IMR-90 (cell line): ENCODE data around the gene CAMTA1. TPM values are rescaled to one million over a fixed set of nuclear protein-coding genes. Genes with fewer than 3 reads are reported as not detected.
A peak's percentile ranks its signal among the peaks of the same experiment; 100 is the strongest.

Source experiments
- ATAC-seq: fragments of 200-7000 bp; cut with Tn5 transposase; 2 replicates; pipeline ENCODE4 v1.9.1; 2020; ENCODE audit warnings: low read depth, mild to moderate bottlenecking, moderate library complexity
- BruUV-seq: library from RNA; stranded (reverse); fragments of 400-500 nt; replicated peaks from 2 replicates; lab custom pipeline; 2021; lab: Mats Ljungman, UMichigan
- CTCF ChIA-PET: fragments of 300-600 bp; formaldehyde crosslinking; extraction: SDS; loops from one replicate; lab custom pipeline; 2021; ENCODE audit warnings: antibody characterized with exemption; lab: Yijun Ruan, JAX
- POLR2A ChIA-PET: fragments of 300-600 bp; sonication (Branson Sonifier 250); formaldehyde crosslinking; loops from one replicate; lab custom pipeline; 2022; ENCODE audit warnings: antibody characterized with exemption; ENCODE audit not compliant: unreplicated experiment; lab: Charles Lee
- DNase-seq: peaks from one replicate; pipeline ENCODE4 v3.0.0; 2013
- H2AFZ ChIP-seq: replicated peaks from 2 replicates; pipeline ENCODE3; 2013; ENCODE audit warnings: low read length, mild to moderate bottlenecking; ENCODE audit not compliant: poor library complexity
- H2AK5ac ChIP-seq: 2 replicates; pipeline ENCODE4 v1.6.1; 2013; ENCODE audit warnings: low read depth, low read length, inconsistent platforms
- H2AK9ac ChIP-seq: replicated peaks from 2 replicates; pipeline ENCODE3; 2013; ENCODE audit warnings: mild to moderate bottlenecking, low read depth, low read length, moderate library complexity; ENCODE audit not compliant: poor library complexity
- H2BK120ac ChIP-seq: 2 replicates; pipeline ENCODE4 v1.6.1; 2013; ENCODE audit warnings: low read depth, low read length, inconsistent platforms
- H2BK15ac ChIP-seq: 3 replicates; pipeline ENCODE4 v1.6.1; 2013; ENCODE audit warnings: low read depth, low read length, inconsistent platforms
- H2BK20ac ChIP-seq: 2 replicates; pipeline ENCODE4 v1.6.1; 2013; ENCODE audit warnings: low read depth, mild to moderate bottlenecking, inconsistent platforms, low read length, moderate library complexity
- H2BK5ac ChIP-seq: 2 replicates; pipeline ENCODE4 v1.6.1; 2013; ENCODE audit warnings: mild to moderate bottlenecking, low read depth, low read length, inconsistent platforms; ENCODE audit not compliant: poor library complexity, severe bottlenecking
- H3K14ac ChIP-seq: replicated peaks from 2 replicates; pipeline ENCODE4 v1.6.1; 2013; ENCODE audit warnings: low read depth, low read length, inconsistent platforms
- H3K18ac ChIP-seq: 2 replicates; pipeline ENCODE4 v1.6.1; 2013; ENCODE audit warnings: low read depth, low read length, control low read depth
- H3K23ac ChIP-seq: 2 replicates; pipeline ENCODE4 v1.6.1; 2013; ENCODE audit warnings: low read depth, low read length, inconsistent platforms
- H3K27ac ChIP-seq: 2 replicates; pipeline ENCODE4 v1.5.1; 2013; ENCODE audit warnings: mild to moderate bottlenecking, control low read depth, low read length; ENCODE audit not compliant: insufficient read depth
- H3K27me3 ChIP-seq: 2 replicates; pipeline ENCODE4 v1.6.1; 2013; ENCODE audit warnings: low read length; ENCODE audit not compliant: control insufficient read depth, insufficient read depth
- H3K36me3 ChIP-seq: 2 replicates; pipeline ENCODE4 v1.6.1; 2013; ENCODE audit warnings: low read length, mixed read lengths; ENCODE audit not compliant: control insufficient read depth, insufficient read depth
- H3K4ac ChIP-seq: 2 replicates; pipeline ENCODE4 v1.6.1; 2013; ENCODE audit warnings: low read depth, low read length, inconsistent platforms
- H3K4me1 ChIP-seq: 2 replicates; pipeline ENCODE4 v1.6.1; 2013; ENCODE audit warnings: low read length, mixed read lengths; ENCODE audit not compliant: control insufficient read depth, insufficient read depth
- H3K4me2 ChIP-seq: 2 replicates; pipeline ENCODE4 v1.6.1; 2013; ENCODE audit warnings: low read depth, mild to moderate bottlenecking, control low read depth, low read length, moderate library complexity
- H3K4me3 ChIP-seq: 2 replicates; pipeline ENCODE4 v1.5.1; 2013; ENCODE audit warnings: low read depth, mild to moderate bottlenecking, control low read depth, low read length, moderate library complexity; ENCODE audit not compliant: insufficient read depth
- H3K56ac ChIP-seq: 2 replicates; pipeline ENCODE4 v1.6.1; 2013; ENCODE audit warnings: low read length, inconsistent platforms; ENCODE audit not compliant: insufficient read depth; ENCODE audit errors: extremely low read depth
- H3K79me1 ChIP-seq, 2 experiments: 2 replicates each; pipeline ENCODE4 v1.6.1; 2013; ENCODE audit warnings: low read length in 2 of 2, inconsistent platforms in 1 of 2, low read depth in 1 of 2
- H3K9ac ChIP-seq: 2 replicates; pipeline ENCODE4 v1.6.1; 2013; ENCODE audit warnings: low read depth, low read length, control low read depth
- H3K9me1 ChIP-seq: 2 replicates; pipeline ENCODE4 v1.6.1; 2013; ENCODE audit warnings: low read length, inconsistent platforms; ENCODE audit not compliant: insufficient read depth
- H3K9me3 ChIP-seq: 2 replicates; pipeline ENCODE4 v1.6.1; 2013; ENCODE audit warnings: low read length; ENCODE audit not compliant: control insufficient read depth, insufficient read depth
- H4K20me1 ChIP-seq: 2 replicates; pipeline ENCODE4 v1.6.1; 2013; ENCODE audit warnings: low read length, inconsistent platforms; ENCODE audit not compliant: insufficient read depth
- H4K5ac ChIP-seq: 2 replicates; pipeline ENCODE4 v1.6.1; 2013; ENCODE audit warnings: mild to moderate bottlenecking, low read depth, low read length, control low read depth
- H4K8ac ChIP-seq, 2 experiments: 2 replicates each; pipeline ENCODE4 v1.6.1; 2013; ENCODE audit warnings: low read depth in 2 of 2, low read length in 2 of 2, control low read depth in 1 of 2, inconsistent platforms in 1 of 2
- H4K91ac ChIP-seq: 2 replicates; pipeline ENCODE4 v1.6.1; 2013; ENCODE audit warnings: low read depth, low read length, inconsistent platforms; ENCODE audit not compliant: insufficient read depth
- NFE2L2 ChIP-seq: fragments of 150-350 bp; IDR thresholded peaks from 2 replicates; pipeline ENCODE4 v1.6.1; 2016; ENCODE audit warnings: low read depth, mild to moderate bottlenecking, low read length
- RAD21 ChIP-seq: IDR thresholded peaks from 2 replicates; pipeline ENCODE4 v1.6.1; 2012; ENCODE audit warnings: low read length, improper control_type of control experiment
- SMC3 ChIP-seq: fragments of 150-350 bp; IDR thresholded peaks from 2 replicates; pipeline ENCODE4 v1.6.1; 2016; ENCODE audit warnings: low read depth, mild to moderate bottlenecking, antibody characterized with exemption, low read length, moderate library complexity
- WGBS, 2 experiments: methylation state at CpG; one replicate each; pipeline versions ENCODE4 v1.1.5 to v1.1.7; 2013; ENCODE audit warnings: missing lambda C conversion rate in 2 of 2; ENCODE audit not compliant: insufficient read length in 1 of 2; ENCODE audit errors: extremely low coverage in 2 of 2; 5-methylcytosine and 5-hydroxymethylcytosine counted together
- dilution Hi-C: fragments of 300-500 bp; cut with HindIII; formaldehyde crosslinking; loops from one replicate; pipeline ENCODE4 v1.14.3; 2018; ENCODE audit warnings: low sequenced_read_pairs; ENCODE audit not compliant: unreplicated experiment
- in situ Hi-C: fragments of 300-500 bp; cut with MboI; formaldehyde crosslinking; loops from 3 replicates; pipeline ENCODE4 v1.14.3; 2019; ENCODE audit warnings: low sequenced_read_pairs, inconsistent platforms, mixed read lengths
- intact Hi-C: fragments of 100-400 bp; cut with micrococcal nuclease; formaldehyde crosslinking; loops from 2 replicates; pipeline ENCODE4 v1.10.0; 2022
- polyA plus RNA-seq, 3 experiments: library from polyadenylated mRNA; depleted of rRNA; stranded (reverse); fragments of >200 nt; gene quantifications; 2 replicates each; pipeline ENCODE4 v1.2.3, GENCODE V29; 2012; ENCODE audit warnings: low replicate concordance in 1 of 3
- total RNA-seq: library from RNA; depleted of rRNA; stranded (reverse); fragments of >200 nt; gene quantifications from 2 replicates; pipeline ENCODE4 v1.2.3, GENCODE V29; 2012
- TF ChIP-seq, protein P1 (sequence below): conservative IDR thresholded peaks from 2 replicates; pipeline ENCODE4 v1.5.1; 2012; ENCODE audit warnings: mild to moderate bottlenecking, low read depth, low read length, improper control_type of control experiment

CAMTA1 gene
- total and polyA plus RNA-seq, 2 of the 4 experiments (the other 2 are of a cell fraction), result 35.5 to 74.3 TPM

DNA sequence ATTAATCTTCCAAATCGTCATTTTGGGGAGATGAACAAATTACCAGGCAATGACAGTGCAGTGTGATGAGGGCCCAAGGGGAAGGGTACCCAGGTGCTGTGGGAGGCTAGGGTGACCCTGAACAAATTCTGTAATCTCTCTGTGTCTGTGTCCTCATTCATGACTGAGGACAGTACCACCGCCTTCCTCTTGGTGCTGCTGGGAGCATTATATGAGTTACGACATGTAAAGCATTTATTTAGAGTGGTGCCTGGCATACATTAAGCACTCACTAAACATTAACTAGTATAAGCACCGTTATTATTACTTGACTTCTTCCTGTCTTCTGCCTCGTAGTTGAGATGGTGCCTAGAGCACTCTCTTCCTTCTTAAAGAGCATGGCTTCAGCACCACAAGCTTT, 517.6 kb downstream of the CAMTA1 start:
- Histone ChIP-seq H3K27ac (no peak overlapping the region; the same call in 1 of the 2 replicates), H3K9me1 (peaks cover 11% of the 10 kb centered on the region), H3K79me1 (no peaks in the 10 kb centered on the region), H3K18ac (peak overlapping the region; percentile 14; the same call in 1 of the 2 replicates), H3K9ac (no peak overlapping the region), H2BK20ac (peak overlapping the region; percentile 51; the same call in 1 of the 2 replicates), H3K4me2 (no peak overlapping the region), H3K27me3 (no peaks in the 10 kb centered on the region), H2BK120ac (peak overlapping the region; percentile 3), H3K14ac (no peak overlapping the region), H3K9me3 (no peaks in the 10 kb centered on the region), H3K56ac (no peak overlapping the region), H2AK9ac (no peak overlapping the region), H2AFZ (no peak overlapping the region), H2BK15ac (peak overlapping the region; percentile 49), H3K36me3 (no peaks in the 10 kb centered on the region), H2AK5ac (peak overlapping the region; percentile 85), H3K4ac (peak overlapping the region; percentile 76; the same call in 1 of the 2 replicates), H4K5ac (no peak overlapping the region), H3K23ac (no peak overlapping the region), H4K20me1 (0 out of 2 replicates have a peak, but pooled peaks cover 3% of the 10 kb centered on the region), H3K4me1 (peaks cover 18% of the 10 kb centered on the region), H4K8ac (no peak overlapping the region; a peak in 1 of 4 replicates), H3K4me3 (no peak overlapping the region), H4K91ac (peak overlapping the region; percentile 57), H2BK5ac (no peak overlapping the region)
- ChIA-PET POLR2A (no interaction called here), CTCF (no interaction called here)
- dilution Hi-C loops, result no loop called here
- WGBS, 2 experiments, result no CpG with 5 or more reads among the region's 5 CpGs
- in situ Hi-C loops, result no loop called here
- ATAC-seq (no peak), DNase-seq (no peak)
- intact Hi-C loops, result no loop called here
- TF ChIP-seq RAD21 (0 out of 2 replicates have a peak, but pooled peaks have one; percentile 8), SMC3 (no peak), NFE2L2 (no peak)
- TF ChIP-seq, protein P1, sequence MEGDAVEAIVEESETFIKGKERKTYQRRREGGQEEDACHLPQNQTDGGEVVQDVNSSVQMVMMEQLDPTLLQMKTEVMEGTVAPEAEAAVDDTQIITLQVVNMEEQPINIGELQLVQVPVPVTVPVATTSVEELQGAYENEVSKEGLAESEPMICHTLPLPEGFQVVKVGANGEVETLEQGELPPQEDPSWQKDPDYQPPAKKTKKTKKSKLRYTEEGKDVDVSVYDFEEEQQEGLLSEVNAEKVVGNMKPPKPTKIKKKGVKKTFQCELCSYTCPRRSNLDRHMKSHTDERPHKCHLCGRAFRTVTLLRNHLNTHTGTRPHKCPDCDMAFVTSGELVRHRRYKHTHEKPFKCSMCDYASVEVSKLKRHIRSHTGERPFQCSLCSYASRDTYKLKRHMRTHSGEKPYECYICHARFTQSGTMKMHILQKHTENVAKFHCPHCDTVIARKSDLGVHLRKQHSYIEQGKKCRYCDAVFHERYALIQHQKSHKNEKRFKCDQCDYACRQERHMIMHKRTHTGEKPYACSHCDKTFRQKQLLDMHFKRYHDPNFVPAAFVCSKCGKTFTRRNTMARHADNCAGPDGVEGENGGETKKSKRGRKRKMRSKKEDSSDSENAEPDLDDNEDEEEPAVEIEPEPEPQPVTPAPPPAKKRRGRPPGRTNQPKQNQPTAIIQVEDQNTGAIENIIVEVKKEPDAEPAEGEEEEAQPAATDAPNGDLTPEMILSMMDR, result 0 out of 2 replicates have a peak, but pooled peaks have one; percentile 17
- BruUV-seq, result no TSS peak
